Body of pancreas (tissue), 4 donors: ENCODE measurements around the gene PTPRH. TPM values are rescaled to one million over a fixed set of nuclear protein-coding genes. Genes with fewer than 3 reads are reported as not detected.

Source experiments
- ATAC-seq: fragments of 150-250 bp; one replicate; pipeline ENCODE4 v1.9.1; 2016
- DNase-seq, 4 donors: peaks; one replicate each; pipeline ENCODE4 v3.0.0-alpha.2; 2019
- H3K27ac ChIP-seq, 4 donors: fragments of 200-600 bp; sonication (generic); 1 replicate in 3 of 4; 2 replicates in 1 of 4; pipeline versions ENCODE4 v1.5.1 to v1.6.1; 2016 to 2019; ENCODE audit warnings: mild to moderate bottlenecking in 1 of 4, mixed read lengths in 1 of 4, moderate library complexity in 1 of 4
- H3K27me3 ChIP-seq, 2 donors: fragments of 200-600 bp; sonication (generic); one replicate each; pipeline ENCODE4 v1.6.0; 2016; ENCODE audit warnings: mild to moderate bottlenecking in 1 of 2
- H3K36me3 ChIP-seq, 2 donors: fragments of 200-600 bp; sonication (generic); replicated peaks in 1 of 2; 2 replicates each; pipeline ENCODE4 v1.5.1; 2016; ENCODE audit warnings: low read depth in 2 of 2; ENCODE audit not compliant: insufficient read depth in 1 of 2
- H3K4me1 ChIP-seq: fragments of 200-600 bp; sonication (generic); one replicate; pipeline ENCODE4 v1.6.0; 2016
- H3K4me3 ChIP-seq, 2 donors: fragments of 200-600 bp; sonication (generic); 1 replicate in 1 of 2; 2 replicates in 1 of 2; pipeline ENCODE4 v1.5.1; 2016 to 2019
- H3K9me3 ChIP-seq, 3 donors: fragments of 200-600 bp; sonication (generic); 1 replicate in 2 of 3; 2 replicates in 1 of 3; pipeline ENCODE4 v1.5.1; 2016
- CTCF ChIP-seq, 7 experiments: fragments of 450-650 bp in 4 of 7; fragments of 200-600 bp in 3 of 7; sonication (generic) in 3 of 7; IDR thresholded peaks; one replicate each; pipeline ENCODE4 v1.5.1; 2016 to 2019; ENCODE audit warnings: antibody characterized with exemption in 7 of 7
- POLR2A ChIP-seq, 3 donors: fragments of 450-650 bp; IDR thresholded peaks; one replicate each; pipeline ENCODE4 v1.6.1; 2016; ENCODE audit warnings: antibody characterized with exemption in 3 of 3, mild to moderate bottlenecking in 2 of 3
- WGBS, 2 donors: methylation state at CpG; one replicate each; pipeline ENCODE4 v1.1.5; 2017; 5-methylcytosine and 5-hydroxymethylcytosine counted together
- intact Hi-C: fragments of 100-400 bp; cut with DNase I; formaldehyde crosslinking; loops from one replicate; pipeline ENCODE4 v1.15.1; 2023
- total RNA-seq, 2 donors: library from RNA; depleted of rRNA; stranded (reverse); fragments of >200 nt; gene quantifications; one replicate each; pipeline ENCODE4 v1.1.0, GENCODE V29; 2016

Gene PTPRH
- total RNA-seq, 2 donors from 2014 or later: 14.8 to 15.8 TPM

- DNase-seq (no peak), ATAC-seq (no peak)
- no peaks in the 10 kb centered on the region for H3K9me3 ChIP-seq
- no peaks in the 10 kb centered on the region for H3K4me1 ChIP-seq
- WGBS, 2 donors: 61 to 65% methylated on average over 8 of the region's 8 CpGs
- H3K4me3 ChIP-seq: no peak overlapping the region
- no peak overlapping the region for H3K27ac ChIP-seq
- H3K36me3 ChIP-seq: no peaks in the 10 kb centered on the region
- TF ChIP-seq CTCF (IDR thresholded peaks at IDR 0.05) (no peak), POLR2A (IDR thresholded peaks at IDR 0.05) (no peak)
- intact Hi-C loops: no loop called here
- H3K27me3 ChIP-seq: no peaks in the 10 kb centered on the region
Observed at GRCh38 chr19:55188625-55189024, 20.7 kb downstream of the PTPRH start.

GRCh38 chr19:55186080-55186479, 23.2 kb downstream of the PTPRH start:
- intact Hi-C loops: no loop called here
- Histone ChIP-seq H3K4me1 (no peaks in the 10 kb centered on the region), H3K9me3 (no peaks in the 10 kb centered on the region), H3K27ac (no peak overlapping the region), H3K36me3 (no peaks in the 10 kb centered on the region), H3K4me3 (no peak overlapping the region), H3K27me3 (peaks cover 0 to under 1% of the 10 kb centered on the region in 2 donors)
- no peak for TF ChIP-seq CTCF (IDR thresholded peaks at IDR 0.05)
- TF ChIP-seq POLR2A (IDR thresholded peaks at IDR 0.05): no peak
- no peak for ATAC-seq
- WGBS, 2 donors: 66 to 71% methylated on average over 5 to 11 of the region's 12 CpGs
- no peak for DNase-seq

- Histone ChIP-seq H3K27ac (no peak overlapping the region), H3K27me3 (peaks cover 0 to 32% of the 10 kb centered on the region in 2 donors), H3K36me3 (no peaks in the 10 kb centered on the region), H3K9me3 (no peaks in the 10 kb centered on the region), H3K4me3 (no peak overlapping the region), H3K4me1 (peaks cover 18% of the 10 kb centered on the region)
- intact Hi-C loops: no loop called here
- TF ChIP-seq CTCF (IDR thresholded peaks at IDR 0.05) (no peak), POLR2A (IDR thresholded peaks at IDR 0.05) (no peak)
- WGBS, 2 donors: 66 to 87% methylated on average over 6 to 20 of the region's 20 CpGs
- DNase-seq (no peak), ATAC-seq (no peak)
Observed at GRCh38 chr19:55181740-55182139, 27.6 kb downstream of the PTPRH start.

- TF ChIP-seq CTCF (IDR thresholded peaks at IDR 0.05) (no peak), POLR2A (IDR thresholded peaks at IDR 0.05) (no peak)
- peak; percentile 29 to 57 (median 47) for DNase-seq
- intact Hi-C loops: no loop called here
Observed at GRCh38 chr19:55179606-55180484, 29.5 kb downstream of the PTPRH start, which contains the start of gene SYT5. Gene SYT5 (minus strand): TSS chr19:55180289. CDS start chr19:55179041, 1,248 bp downstream.

More at GRCh38 chr19:55179606-55180484, 29.5 kb downstream of the PTPRH start, which contains the start of gene SYT5:
- Histone ChIP-seq H3K4me3 (no peak within 1 kb of the TSS), H3K36me3 (no peaks in the 10 kb centered on the region), H3K4me1 (peaks cover 18% of the 10 kb centered on the region), H3K27me3 (peaks cover 0 to 45% of the 10 kb centered on the region in 2 donors), H3K9me3 (no peaks in the 10 kb centered on the region), H3K27ac (no peak within 1 kb of the TSS)
- 2% methylated on average over 28 to 57 of the region's 68 CpGs for WGBS, 2 donors
- ATAC-seq: peak; percentile 62
